HG03460 (cell line): Measurements from ENCODE around the gene TMTC2.
"Not testable (repeated sequence)": the region's sequence is repeated elsewhere in the genome, so short reads cannot be mapped to it uniquely, and the experiment has no call there.

Experiments used
- ATAC-seq: cut with Tn5 transposase; IDR thresholded peaks from one replicate; pipeline ENCODE4 v1.9.1; 2021; ENCODE audit not compliant: unreplicated experiment

Gene TMTC2

GRCh38 chr12:83059107-83059506 lies 372.4 kb downstream of the TMTC2 start:
- no peak for ATAC-seq

GRCh38 chr12:83065562-83065961 lies 378.9 kb downstream of the TMTC2 start:
- ATAC-seq = no peak

- ATAC-seq = no peak
Measured at GRCh38 chr12:83067981-83068380, 381.3 kb downstream of the TMTC2 start.

- ATAC-seq = no peak
Measured at GRCh38 chr12:83074358-83074894, 387.7 kb downstream of the TMTC2 start.

GRCh38 chr12:83075471-83075870 lies 388.8 kb downstream of the TMTC2 start:
- ATAC-seq = no peak

- ATAC-seq = no peak
Measured at GRCh38 chr12:83077041-83077440, 390.3 kb downstream of the TMTC2 start.

- ATAC-seq = no peak
Measured at GRCh38 chr12:83082690-83083276, 396.1 kb downstream of the TMTC2 start.

GRCh38 chr12:83083616-83084015 lies 396.9 kb downstream of the TMTC2 start:
- ATAC-seq = no peak

GRCh38 chr12:83084516-83085234 lies 398.0 kb downstream of the TMTC2 start:
- no peak for ATAC-seq

- ATAC-seq = no peak
Measured at GRCh38 chr12:83086023-83086422, 399.3 kb downstream of the TMTC2 start.

GRCh38 chr12:83089575-83089974 lies 402.9 kb downstream of the TMTC2 start:
- ATAC-seq = no peak

- no peak for ATAC-seq
Measured at GRCh38 chr12:83092129-83092528, 405.4 kb downstream of the TMTC2 start.

GRCh38 chr12:83092606-83093005 lies 405.9 kb downstream of the TMTC2 start:
- ATAC-seq = no peak

- no peak for ATAC-seq
Measured at GRCh38 chr12:83093426-83093825, 406.7 kb downstream of the TMTC2 start.

GRCh38 chr12:83097643-83098342 lies 411.1 kb downstream of the TMTC2 start:
- no peak for ATAC-seq

- no peak for ATAC-seq
Measured at GRCh38 chr12:83099436-83099835, 412.7 kb downstream of the TMTC2 start.

GRCh38 chr12:83102499-83102898 lies 415.8 kb downstream of the TMTC2 start:
- ATAC-seq = no peak

- ATAC-seq = no peak
Measured at GRCh38 chr12:83106873-83107272, 420.2 kb downstream of the TMTC2 start.

GRCh38 chr12:83110424-83110823 lies 423.7 kb downstream of the TMTC2 start:
- no peak for ATAC-seq

- no peak for ATAC-seq
Measured at GRCh38 chr12:83113945-83114344, 427.2 kb downstream of the TMTC2 start.

GRCh38 chr12:83114966-83115365 lies 428.3 kb downstream of the TMTC2 start:
- no peak for ATAC-seq

- not testable (repeated sequence) for ATAC-seq
Measured at GRCh38 chr12:83117926-83118325, 431.2 kb downstream of the TMTC2 start.
